ENCODE data around the gene KDM2B.

The KDM2B gene

DNA sequence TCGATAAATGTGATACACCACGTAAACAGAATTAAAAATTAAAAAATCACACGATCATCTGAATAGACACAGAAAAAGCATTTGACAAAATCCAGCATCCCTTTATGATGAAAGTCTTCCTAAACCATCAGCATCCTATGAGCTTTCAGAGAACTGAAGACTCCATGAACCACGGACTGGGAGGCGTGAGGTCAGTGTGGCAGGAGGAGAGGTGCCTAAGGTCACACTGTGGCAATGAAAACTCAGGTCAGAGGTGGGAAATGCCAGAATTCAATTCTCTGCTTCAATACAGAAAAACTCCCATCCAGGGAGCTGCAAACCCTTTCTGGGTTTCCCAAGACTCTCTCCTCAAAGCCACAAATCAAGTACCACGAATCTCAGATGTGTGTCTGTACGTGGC, 51.6 kb downstream of the KDM2B start:
- TF ChIP-seq, protein P1, sequence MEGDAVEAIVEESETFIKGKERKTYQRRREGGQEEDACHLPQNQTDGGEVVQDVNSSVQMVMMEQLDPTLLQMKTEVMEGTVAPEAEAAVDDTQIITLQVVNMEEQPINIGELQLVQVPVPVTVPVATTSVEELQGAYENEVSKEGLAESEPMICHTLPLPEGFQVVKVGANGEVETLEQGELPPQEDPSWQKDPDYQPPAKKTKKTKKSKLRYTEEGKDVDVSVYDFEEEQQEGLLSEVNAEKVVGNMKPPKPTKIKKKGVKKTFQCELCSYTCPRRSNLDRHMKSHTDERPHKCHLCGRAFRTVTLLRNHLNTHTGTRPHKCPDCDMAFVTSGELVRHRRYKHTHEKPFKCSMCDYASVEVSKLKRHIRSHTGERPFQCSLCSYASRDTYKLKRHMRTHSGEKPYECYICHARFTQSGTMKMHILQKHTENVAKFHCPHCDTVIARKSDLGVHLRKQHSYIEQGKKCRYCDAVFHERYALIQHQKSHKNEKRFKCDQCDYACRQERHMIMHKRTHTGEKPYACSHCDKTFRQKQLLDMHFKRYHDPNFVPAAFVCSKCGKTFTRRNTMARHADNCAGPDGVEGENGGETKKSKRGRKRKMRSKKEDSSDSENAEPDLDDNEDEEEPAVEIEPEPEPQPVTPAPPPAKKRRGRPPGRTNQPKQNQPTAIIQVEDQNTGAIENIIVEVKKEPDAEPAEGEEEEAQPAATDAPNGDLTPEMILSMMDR (IDR thresholded peaks at IDR 0.05; ENCODE audit: low read length), result no peak
- no peak for TF ChIP-seq EZH2 (IDR thresholded peaks at IDR 0.05; ENCODE audit: borderline replicate concordance, low read length)
- no peak overlapping the region for H3K27ac ChIP-seq (ENCODE audit: low read depth, low read length, poor library complexity, severe bottlenecking)
- H3K36me3 ChIP-seq (ENCODE audit: insufficient read depth, low read length), result peaks cover 26% of the 10 kb centered on the region; the same call in 1 of the 2 replicates
- H3K4me1 ChIP-seq (ENCODE audit: insufficient read depth, low read length, severe bottlenecking), result peaks cover 24% of the 10 kb centered on the region
- no peaks in the 10 kb centered on the region for H3K79me2 ChIP-seq (ENCODE audit: insufficient read depth, low read length)
- no peak overlapping the region for H3K9ac ChIP-seq (ENCODE audit: low read length)
- no peaks in the 10 kb centered on the region for H3F3A ChIP-seq (ENCODE audit: insufficient read depth, low read length)
- H3K4me3 ChIP-seq (ENCODE audit: low read depth, low read length, poor library complexity, severe bottlenecking), result no peak overlapping the region
- no peaks in the 10 kb centered on the region for H3K9me2 ChIP-seq (ENCODE audit: low read depth, low read length)
- no peak overlapping the region for H3K4me2 ChIP-seq (ENCODE audit: low read length)
- no peaks in the 10 kb centered on the region for H3K9me3 ChIP-seq (ENCODE audit: low read length)
- no peaks in the 10 kb centered on the region for H4K20me1 ChIP-seq (ENCODE audit: insufficient read depth, low read length)
- no peak overlapping the region for H2AFZ ChIP-seq (ENCODE audit: low read length)
- no peaks in the 10 kb centered on the region for H3K27me3 ChIP-seq (ENCODE audit: insufficient read depth, low read length)

DNA sequence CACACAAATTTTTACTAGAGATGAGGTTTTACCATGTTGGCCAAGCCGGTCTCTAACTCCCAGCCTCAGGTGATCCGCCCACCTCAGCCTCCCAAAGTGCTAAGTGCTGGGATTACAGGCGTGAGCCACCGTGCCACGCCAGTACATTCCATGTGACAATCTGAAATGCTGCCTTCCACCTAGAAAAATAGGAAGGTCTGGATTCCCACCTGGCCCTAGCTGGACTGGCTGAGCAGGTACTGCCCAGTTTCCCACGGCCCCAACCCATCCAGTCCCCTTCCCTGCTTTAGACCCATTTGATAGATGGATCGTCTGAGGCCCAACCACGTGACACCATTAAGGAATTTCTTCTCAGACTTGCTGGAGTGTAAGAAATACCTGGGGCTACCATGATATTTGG, 55.4 kb downstream of the KDM2B start:
- Histone ChIP-seq H3K4me2 (ENCODE audit: low read length) (no peak overlapping the region), H3K79me2 (ENCODE audit: insufficient read depth, low read length) (no peaks in the 10 kb centered on the region), H2AFZ (ENCODE audit: low read length) (no peak overlapping the region), H4K20me1 (ENCODE audit: insufficient read depth, low read length) (no peaks in the 10 kb centered on the region), H3K9me2 (ENCODE audit: low read depth, low read length) (no peaks in the 10 kb centered on the region), H3K27me3 (ENCODE audit: insufficient read depth, low read length) (no peaks in the 10 kb centered on the region), H3F3A (ENCODE audit: insufficient read depth, low read length) (no peaks in the 10 kb centered on the region), H3K4me1 (ENCODE audit: insufficient read depth, low read length, severe bottlenecking) (peaks cover 31% of the 10 kb centered on the region), H3K36me3 (ENCODE audit: insufficient read depth, low read length) (peaks cover 5% of the 10 kb centered on the region; the same call in 1 of the 2 replicates), H3K27ac (ENCODE audit: low read depth, low read length, poor library complexity, severe bottlenecking) (peak overlapping the region; percentile 85), H3K9ac (ENCODE audit: low read length) (no peak overlapping the region), H3K9me3 (ENCODE audit: low read length) (no peaks in the 10 kb centered on the region), H3K4me3 (ENCODE audit: low read depth, low read length, poor library complexity, severe bottlenecking) (no peak overlapping the region)
- TF ChIP-seq, protein P1 (IDR thresholded peaks at IDR 0.05; ENCODE audit: low read length), result no peak
- no peak for TF ChIP-seq EZH2 (IDR thresholded peaks at IDR 0.05; ENCODE audit: borderline replicate concordance, low read length)

GRCh38 chr12:121524196-121524916, 56.5 kb downstream of the KDM2B start:
- H3K4me1 ChIP-seq (ENCODE audit: insufficient read depth, low read length, severe bottlenecking), result peaks cover 26% of the 10 kb centered on the region
- H3K9ac ChIP-seq (ENCODE audit: low read length), result peak overlapping the region; percentile 51; the same call in 1 of the 2 replicates
- H3F3A ChIP-seq (ENCODE audit: insufficient read depth, low read length), result no peaks in the 10 kb centered on the region
- H3K27ac ChIP-seq (ENCODE audit: low read depth, low read length, poor library complexity, severe bottlenecking), result peak overlapping the region; percentile 85
- no peaks in the 10 kb centered on the region for H4K20me1 ChIP-seq (ENCODE audit: insufficient read depth, low read length)
- H3K27me3 ChIP-seq (ENCODE audit: insufficient read depth, low read length), result no peaks in the 10 kb centered on the region
- peak overlapping the region; percentile 32 for H3K4me3 ChIP-seq (ENCODE audit: low read depth, low read length, poor library complexity, severe bottlenecking)
- H2AFZ ChIP-seq (ENCODE audit: low read length), result no peak overlapping the region
- H3K4me2 ChIP-seq (ENCODE audit: low read length), result peak overlapping the region; percentile 61
- peaks cover 8% of the 10 kb centered on the region; the same call in 1 of the 2 replicates for H3K36me3 ChIP-seq (ENCODE audit: insufficient read depth, low read length)
- no peaks in the 10 kb centered on the region for H3K9me3 ChIP-seq (ENCODE audit: low read length)
- H3K79me2 ChIP-seq (ENCODE audit: insufficient read depth, low read length), result no peaks in the 10 kb centered on the region
- TF ChIP-seq, protein P1 (IDR thresholded peaks at IDR 0.05; ENCODE audit: low read length), result no peak
- no peak for TF ChIP-seq EZH2 (IDR thresholded peaks at IDR 0.05; ENCODE audit: borderline replicate concordance, low read length)
- no peaks in the 10 kb centered on the region for H3K9me2 ChIP-seq (ENCODE audit: low read depth, low read length)
